Measurements from ENCODE around the gene GOLGA5. TPM values are rescaled to one million over a fixed set of nuclear protein-coding genes. Genes with fewer than 3 reads are reported as not detected.

The GOLGA5 gene
- total RNA-seq (2016; rRNA removed; fragmentation: Illumina TruSeq; extraction: Trizol) (40.0 and 54.6 TPM in 2 replicates), polyA plus RNA-seq (2011; rRNA removed) (25.7 and 31.0 TPM in 2 replicates), polyA minus RNA-seq (2011; rRNA and poly(A)+ RNA removed; ENCODE audit: low replicate concordance) (9.6 and 9.8 TPM in 2 replicates), Bru-seq, nascent RNA (percentile 82 among the genes with signal in this experiment), BruChase-seq, experiment 1, labeled RNA remaining after a 6-hour chase (percentile 73 among the genes with signal in this experiment), BruChase-seq, experiment 2, labeled RNA remaining after a 2-hour chase (percentile 72 among the genes with signal in this experiment)
- total RNA-seq (2016; cell fraction: cytosol; rRNA removed; fragmentation: Illumina TruSeq; extraction: Trizol; ENCODE audit: low read depth): 18.6 and 23.9 TPM in 2 replicates
- total RNA-seq (2016; cell fraction: insoluble cytoplasmic fraction; rRNA removed; fragmentation: Illumina TruSeq; extraction: Trizol): 38.1 and 54.7 TPM in 2 replicates
- total RNA-seq (2016; cell fraction: membrane; rRNA removed; fragmentation: Illumina TruSeq; extraction: Trizol): 41.5 and 47.7 TPM in 2 replicates
- 21.9 and 23.1 TPM in 2 replicates for total RNA-seq (2016; cell fraction: nucleus; rRNA removed; fragmentation: Illumina TruSeq; extraction: Trizol)
- 16.9 and 24.2 TPM in 2 replicates for polyA plus RNA-seq (2011; cell fraction: cytosol; rRNA removed)
- polyA plus RNA-seq (2011; cell fraction: nucleus; rRNA removed): 9.2 and 10.4 TPM in 2 replicates
- 27.9 and 42.1 TPM in 2 replicates for polyA plus RNA-seq (2012)
- 13.0 and 14.4 TPM in 2 replicates for polyA plus RNA-seq (2016; cell fraction: cytosol; fragmentation: Illumina TruSeq; extraction: Trizol; ENCODE audit: low read depth)
- polyA plus RNA-seq (2016; cell fraction: insoluble cytoplasmic fraction; fragmentation: Illumina TruSeq; extraction: Trizol; ENCODE audit: low read depth): 51.6 and 52.3 TPM in 2 replicates
- polyA plus RNA-seq (2016; cell fraction: membrane; fragmentation: Illumina TruSeq; extraction: Trizol; ENCODE audit: low read depth): 30.5 and 32.1 TPM in 2 replicates
- polyA plus RNA-seq (2016; cell fraction: nucleus; fragmentation: Illumina TruSeq; extraction: Trizol; ENCODE audit: insufficient read depth, low read depth): 28.4 and 29.6 TPM in 2 replicates
- 19.8 and 26.8 TPM in 2 replicates for polyA minus RNA-seq (2011; cell fraction: cytosol; rRNA and poly(A)+ RNA removed)
- 27.6 and 40.0 TPM in 2 replicates for polyA minus RNA-seq (2011; cell fraction: nucleus; rRNA and poly(A)+ RNA removed)
- long read RNA-seq, experiment 1, transcript GOLGA5-201 (13 exons, 2,969 nt): major isoform, 19 of 24 reads
- long read RNA-seq, experiment 1, partial matches to known transcripts: 4 of 24 reads
- long read RNA-seq, experiment 1, other reads (novel, unspliced or antisense): 1 of 24 reads
- long read RNA-seq, experiment 2, transcript GOLGA5-201 (13 exons, 2,969 nt): major isoform, 30 of 63 reads
- long read RNA-seq, experiment 2, partial matches to known transcripts: 28 of 63 reads
- long read RNA-seq, experiment 2, other reads (novel, unspliced or antisense): 5 of 63 reads

DNA sequence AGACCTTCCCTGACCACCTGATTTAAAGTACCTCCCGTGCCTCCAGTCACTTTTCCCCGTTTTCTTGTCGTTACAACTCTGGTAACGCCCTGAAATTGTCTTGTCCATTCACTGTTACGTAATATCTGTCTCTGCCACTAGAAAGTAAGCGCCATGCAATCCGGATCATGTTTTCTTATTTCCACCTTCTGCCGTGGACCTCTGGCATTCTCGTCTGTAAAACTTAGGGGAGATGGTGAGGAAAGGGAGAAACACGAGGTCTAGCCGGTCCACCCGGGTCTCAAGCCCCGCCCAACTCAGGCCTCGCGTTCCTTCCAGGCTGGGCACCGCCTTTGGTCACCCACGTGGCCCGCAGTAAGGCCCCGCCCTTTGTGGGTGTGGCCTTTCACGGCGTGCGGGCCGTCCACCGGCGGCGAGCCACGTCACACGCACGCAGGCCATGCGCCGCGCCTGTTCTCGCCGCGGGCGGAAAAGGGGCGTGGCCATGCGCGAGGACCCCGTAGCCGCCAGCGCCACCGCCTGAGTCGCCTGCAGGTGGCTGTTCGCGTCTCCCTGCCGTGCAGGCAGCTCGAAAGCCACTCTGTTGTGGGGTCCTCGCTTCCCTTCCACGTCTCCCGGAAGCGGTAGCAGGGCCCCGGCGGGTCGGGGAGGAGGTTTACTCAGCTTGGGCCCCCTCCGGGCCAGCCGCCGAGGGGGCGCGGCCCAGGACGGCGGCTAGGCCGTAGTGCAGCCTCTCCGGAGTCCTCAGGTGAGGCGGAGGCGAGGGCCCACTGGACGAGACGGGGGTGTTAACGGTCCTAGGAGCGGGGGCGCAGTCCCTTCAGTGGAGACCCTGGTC, at the start of gene GOLGA5:
TSS of gene GOLGA5 (plus strand) at position 597 of the 838 bp plus-strand sequence. CDS start 3,133 bp downstream, outside the sequence.
- Histone ChIP-seq H3K9me3 (ENCODE audit: low read length) (peaks cover 13% of the 10 kb centered on the region), H3K4me2 (ENCODE audit: low read depth, low read length) (peak within 1 kb of the TSS; percentile 91), H2AFZ (ENCODE audit: low read length) (peak within 1 kb of the TSS; percentile 91), H3K36me3 (replicated peaks in 1 of 2; ENCODE audit: control insufficient read depth in 1 of 2, insufficient read depth in 2 of 2, low read length in 2 of 2) (no peaks in the 10 kb centered on the region), H4K20me1 (ENCODE audit: insufficient read depth, low read length) (no peaks in the 10 kb centered on the region), H3K4me3 (replicated peaks in 1 of 3; ENCODE audit: insufficient read depth in 1 of 3, low read depth in 2 of 3, low read length in 3 of 3) (peak within 1 kb of the TSS; percentile 75 to 91 (median 81)), H3K27ac (ENCODE audit: extremely low read length, insufficient read depth, low read length) (peak within 1 kb of the TSS; percentile 87), H3K27me3 (ENCODE audit: control insufficient read depth in 1 of 2, insufficient read depth in 2 of 2, low read length in 2 of 2) (no peaks in the 10 kb centered on the region; a peak in 1 of 5 replicates), H3K9ac (ENCODE audit: insufficient read depth, low read depth, low read length) (peak within 1 kb of the TSS; percentile 99), H3K79me2 (ENCODE audit: insufficient read depth, low read length) (peaks cover 31% of the 10 kb centered on the region), H3K4me1 (ENCODE audit: insufficient read depth, low read length) (peaks cover 56% of the 10 kb centered on the region)
- intact Hi-C loops (cut with micrococcal nuclease; ENCODE audit: unreplicated experiment) (no loop called here), in situ Hi-C loops (cut with HindIII; ENCODE audit: extremely low pct_ligation_motif_present, low pct_unique_long_range_greater_than_20kb) (no loop called here)
- ATAC-seq (peak; percentile 93), FAIRE-seq (peak; percentile 68), DNase-seq (ENCODE audit: low spot score) (peak; percentile 95)
- POLR2A ChIA-PET: interaction anchor here (0.8 to 1.3 kb wide), 6 partner anchors 10 to 688 kb away, joined by 3 to 10 read pairs (median 4); partner anchors contain the start of genes ATXN3 and LGMN
- WGBS (ENCODE audit: low lambda C conversion rate): under 1% methylated on average over 22 of the region's 71 CpGs
- no TSS peak for BruUV-seq (replicated peaks)
- CTCF ChIA-PET (ENCODE audit: low intra/inter-chr PET ratio, low total read pairs): no interaction called here
- TF ChIP-seq, protein P1, sequence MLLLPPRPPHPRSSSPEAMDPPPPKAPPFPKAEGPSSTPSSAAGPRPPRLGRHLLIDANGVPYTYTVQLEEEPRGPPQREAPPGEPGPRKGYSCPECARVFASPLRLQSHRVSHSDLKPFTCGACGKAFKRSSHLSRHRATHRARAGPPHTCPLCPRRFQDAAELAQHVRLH (CRISPR knock-in tag; IDR thresholded peaks at IDR 0.05; ENCODE audit: borderline replicate concordance, low read depth): peak; percentile 48; the same call in 1 of the 2 replicates
- TF ChIP-seq ZNF775 (CRISPR knock-in tag; IDR thresholded peaks at IDR 0.05; ENCODE audit: borderline replicate concordance): no peak
- TF ChIP-seq CBX5 (CRISPR knock-in tag; IDR thresholded peaks at IDR 0.05; ENCODE audit: borderline replicate concordance): peak; percentile 70; the same call in 1 of the 2 replicates
- TF ChIP-seq ZNF225 (CRISPR knock-in tag; IDR thresholded peaks at IDR 0.05): peak; percentile 63; the same call in 1 of the 2 replicates
- 0 out of 2 replicates have a peak, but pooled peaks have one; percentile 48 for TF ChIP-seq KDM4B (CRISPR knock-in tag; IDR thresholded peaks at IDR 0.05)
- peak; percentile 33; the same call in 1 of the 2 replicates for TF ChIP-seq ZNF224 (CRISPR knock-in tag; IDR thresholded peaks at IDR 0.05)
- TF ChIP-seq GRHL1 (CRISPR knock-in tag; conservative IDR thresholded peaks at IDR 0.05): no peak
- peak; percentile 79; the same call in 1 of the 2 replicates for TF ChIP-seq ZNF264 (CRISPR knock-in tag; IDR thresholded peaks at IDR 0.05)
- peak; percentile 26; the same call in 1 of the 2 replicates for TF ChIP-seq SMAD9 (CRISPR knock-in tag; IDR thresholded peaks at IDR 0.05)
- TF ChIP-seq ZNF605 (CRISPR knock-in tag; IDR thresholded peaks at IDR 0.05): no peak
- no peak for TF ChIP-seq RBM22 (optimal IDR thresholded peaks at IDR 0.05; ENCODE audit: low read length)
- TF ChIP-seq ZNF101 (CRISPR knock-in tag; IDR thresholded peaks at IDR 0.05; ENCODE audit: borderline replicate concordance, low read depth): 0 out of 2 replicates have a peak, but pooled peaks have one; percentile 8
- no peak for TF ChIP-seq ZNF570 (CRISPR knock-in tag; IDR thresholded peaks at IDR 0.05; ENCODE audit: borderline replicate concordance)

Data from HepG2 (cell line).